HG03378 (cell line): ENCODE results near the gene ANTXR1.

Experiments used
- ATAC-seq: cut with Tn5 transposase; IDR thresholded peaks from one replicate; pipeline ENCODE4 v1.9.1; 2021; ENCODE audit warnings: mild to moderate bottlenecking, moderate library complexity; ENCODE audit not compliant: unreplicated experiment

The ANTXR1 gene

GRCh38 chr2:69013142-69013839, at the start of gene ANTXR1:
Gene ANTXR1, plus strand, starts transcription at chr2:69013179. Its CDS starts 321 bp downstream, at chr2:69013500.
- no peak for ATAC-seq

- no peak for ATAC-seq
Observed at GRCh38 chr2:68964282-68964681, 48.7 kb upstream of the ANTXR1 start.

GRCh38 chr2:68968221-68968620, 44.8 kb upstream of the ANTXR1 start:
- no peak for ATAC-seq

- ATAC-seq = no peak
Observed at GRCh38 chr2:68969736-68970490, 43.1 kb upstream of the ANTXR1 start.

- no peak for ATAC-seq
Observed at GRCh38 chr2:68970566-68971265, 42.3 kb upstream of the ANTXR1 start.

GRCh38 chr2:68971591-68972231, 41.3 kb upstream of the ANTXR1 start:
- no peak for ATAC-seq

GRCh38 chr2:68974251-68974650, 38.7 kb upstream of the ANTXR1 start, which contains the start of gene GKN1:
Gene GKN1, plus strand, starts transcription at chr2:68974636. Its CDS starts 42 bp downstream, at chr2:68974678.
- no peak for ATAC-seq

- no peak for ATAC-seq
Observed at GRCh38 chr2:68974946-68975665, 37.9 kb upstream of the ANTXR1 start.

- ATAC-seq = no peak
Observed at GRCh38 chr2:68975844-68976243, 37.1 kb upstream of the ANTXR1 start.

GRCh38 chr2:68977453-68977852, 35.5 kb upstream of the ANTXR1 start:
- ATAC-seq = no peak

- no peak for ATAC-seq
Observed at GRCh38 chr2:68978098-68978497, 34.9 kb upstream of the ANTXR1 start.

- no peak for ATAC-seq
Observed at GRCh38 chr2:68980956-68981355, 32.0 kb upstream of the ANTXR1 start.

- ATAC-seq = no peak
Observed at GRCh38 chr2:68987021-68987503, 25.9 kb upstream of the ANTXR1 start.

GRCh38 chr2:68989035-68989434, 23.9 kb upstream of the ANTXR1 start:
- ATAC-seq = no peak

GRCh38 chr2:68992341-68992740, 20.6 kb upstream of the ANTXR1 start:
- ATAC-seq = no peak

- ATAC-seq = no peak
Observed at GRCh38 chr2:68992933-68993332, 20.0 kb upstream of the ANTXR1 start.

- ATAC-seq = no peak
Observed at GRCh38 chr2:68993660-68994059, 19.3 kb upstream of the ANTXR1 start.

GRCh38 chr2:68994864-68995263, 18.1 kb upstream of the ANTXR1 start:
- ATAC-seq = no peak

- no peak for ATAC-seq
Observed at GRCh38 chr2:68995916-68996315, 17.1 kb upstream of the ANTXR1 start.

GRCh38 chr2:68997401-68997800, 15.6 kb upstream of the ANTXR1 start:
- ATAC-seq = no peak
